GM18858 (cell line): ENCODE measurements around the gene NDUFA3.

Source experiments
- ATAC-seq: cut with Tn5 transposase; IDR thresholded peaks from one replicate; pipeline ENCODE4 v1.9.1; 2021; ENCODE audit not compliant: unreplicated experiment

Gene NDUFA3

GRCh38 chr19:54107876-54108490, 5.3 kb downstream of the NDUFA3 start:
- no peak for ATAC-seq

GRCh38 chr19:54108496-54108895, 5.8 kb downstream of the NDUFA3 start:
- ATAC-seq, result no peak

GRCh38 chr19:54109651-54110050, 7.0 kb downstream of the NDUFA3 start:
- no peak for ATAC-seq

- no peak for ATAC-seq
These were observed 11.9 kb downstream of the NDUFA3 start for GRCh38 chr19:54114340-54115108.

GRCh38 chr19:54115109-54116063, 12.7 kb downstream of the NDUFA3 start, which contains the start of the genes PRPF31 and TFPT:
Gene PRPF31, plus strand, starts transcription at chr19:54115754. Its CDS starts 2,525 bp downstream, at chr19:54118279.
Gene TFPT, minus strand, starts transcription at chr19:54115657. Its CDS starts 388 bp downstream, at chr19:54115269.
- peak; percentile 61 for ATAC-seq

- ATAC-seq, result no peak
These were observed 18.6 kb downstream of the NDUFA3 start for GRCh38 chr19:54121259-54121658.

- ATAC-seq, result no peak
These were observed 21.0 kb downstream of the NDUFA3 start for GRCh38 chr19:54123682-54124081.

GRCh38 chr19:54124393-54124792, 21.7 kb downstream of the NDUFA3 start:
- ATAC-seq, result no peak

- no peak for ATAC-seq
These were observed 23.1 kb downstream of the NDUFA3 start for GRCh38 chr19:54125713-54126112.

- ATAC-seq, result no peak
These were observed 25.2 kb downstream of the NDUFA3 start for GRCh38 chr19:54127688-54128440.

- no peak for ATAC-seq
These were observed 25.7 kb downstream of the NDUFA3 start for GRCh38 chr19:54128441-54128725.

GRCh38 chr19:54128796-54129616, 26.4 kb downstream of the NDUFA3 start:
- no peak for ATAC-seq

- ATAC-seq, result no peak
These were observed 27.0 kb downstream of the NDUFA3 start for GRCh38 chr19:54129617-54129996.

- no peak for ATAC-seq
These were observed 30.8 kb downstream of the NDUFA3 start for GRCh38 chr19:54133312-54133956.

- ATAC-seq, result no peak
These were observed 31.4 kb downstream of the NDUFA3 start for GRCh38 chr19:54133957-54134590.

- ATAC-seq, result no peak
These were observed 33.6 kb downstream of the NDUFA3 start for GRCh38 chr19:54136086-54136863.

GRCh38 chr19:54136864-54137698, 34.4 kb downstream of the NDUFA3 start:
- peak; percentile 70 for ATAC-seq
